ENCODE data around the gene ANKRD11.
A peak's percentile ranks its signal among the peaks of the same experiment; 100 is the strongest.

ANKRD11 gene

DNA sequence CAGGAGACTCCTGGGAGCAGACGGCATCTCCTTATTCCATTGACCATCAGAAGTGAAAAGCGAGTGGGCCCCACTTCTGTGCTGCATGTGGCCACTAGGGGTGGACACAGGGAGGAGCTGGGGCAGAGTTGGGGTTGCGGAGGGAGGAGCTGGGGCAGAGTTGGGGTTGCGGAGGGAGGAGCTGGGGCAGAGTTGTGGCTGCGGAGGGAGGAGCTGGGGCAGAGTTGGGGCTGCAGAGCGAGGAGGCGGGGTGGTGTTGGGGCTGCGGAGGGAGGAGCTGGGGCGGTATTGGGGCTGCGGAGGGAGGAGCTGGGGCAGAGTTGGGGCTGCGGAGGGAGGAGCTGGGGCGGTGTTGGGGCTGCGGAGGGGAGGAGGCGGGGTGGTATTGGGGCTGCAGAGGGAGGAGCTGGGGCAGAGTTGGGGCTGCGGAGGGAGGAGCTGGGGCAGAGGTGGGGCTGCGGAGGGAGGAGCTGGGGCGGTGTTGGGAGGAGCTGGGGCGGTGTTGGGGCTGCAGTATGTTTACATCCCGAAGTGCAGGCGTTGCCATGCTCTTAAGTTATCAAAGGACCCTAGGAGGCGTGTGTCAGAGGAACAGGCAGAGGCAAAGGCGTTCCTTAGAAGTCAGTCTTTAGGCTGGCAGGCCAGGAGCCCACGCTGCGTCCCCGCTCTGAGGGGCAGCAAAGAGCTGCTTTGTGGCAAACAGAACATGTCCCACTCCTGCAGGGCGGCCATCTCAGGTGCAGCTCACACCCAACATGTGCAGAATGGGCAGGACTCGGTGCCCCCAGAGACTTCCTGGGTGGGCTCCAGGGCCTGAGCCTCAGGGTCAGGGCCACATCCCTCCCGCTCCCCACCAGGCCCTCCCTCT is 196.9 kb downstream of the ANKRD11 start:
- DNase-seq: no peak

DNA sequence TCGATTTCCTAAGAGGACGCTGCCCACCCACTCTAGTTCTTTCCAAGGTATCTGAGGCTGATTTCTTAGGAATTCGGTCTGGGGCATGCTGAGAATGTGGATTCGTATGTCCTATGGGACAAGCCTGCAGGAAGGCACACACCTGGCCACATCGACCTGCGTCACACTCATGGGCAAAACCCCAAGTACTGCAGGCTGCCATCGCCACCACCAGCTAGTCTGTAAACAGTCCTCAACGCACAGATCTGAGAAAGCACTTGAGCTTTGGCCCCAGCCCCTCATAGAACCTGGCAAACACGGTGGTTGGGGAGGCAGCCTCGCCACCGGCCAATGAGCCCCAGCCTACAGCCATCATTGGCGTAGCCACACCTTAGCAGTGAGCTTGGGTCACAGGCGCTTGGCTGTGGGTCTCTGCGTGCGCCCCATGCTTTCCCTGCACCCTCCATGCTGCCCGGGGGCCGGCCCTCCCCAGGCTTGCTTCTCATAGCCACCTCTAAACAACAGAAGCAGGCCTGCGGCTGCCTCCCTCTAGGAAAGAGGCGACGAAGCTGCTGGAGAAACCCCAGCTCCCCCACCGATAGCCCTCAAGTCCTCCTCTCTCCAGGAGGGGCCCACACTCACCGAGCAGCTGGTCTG is 197.8 kb downstream of the ANKRD11 start:
- no peak for DNase-seq

DNA sequence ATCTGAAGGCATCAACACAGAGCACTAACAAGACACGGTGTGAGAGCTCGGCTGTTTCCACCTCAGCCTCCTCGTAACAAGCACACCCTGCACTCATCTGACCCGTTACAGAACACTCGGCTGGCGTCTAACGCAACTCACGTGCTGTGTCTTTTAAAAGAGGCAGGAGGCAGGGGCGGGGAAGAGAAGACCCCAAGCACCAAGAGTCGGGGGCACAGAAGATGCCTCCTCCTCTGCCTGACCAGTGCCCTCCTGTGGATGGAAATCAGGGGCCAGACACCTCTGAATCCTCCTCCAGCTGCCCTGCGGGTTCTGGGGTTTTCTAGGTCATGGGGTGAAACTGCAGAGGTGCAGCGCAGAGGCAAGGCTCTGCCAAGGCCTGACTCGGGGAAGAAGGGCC is 198.6 kb downstream of the ANKRD11 start:
- no peak for DNase-seq

DNA sequence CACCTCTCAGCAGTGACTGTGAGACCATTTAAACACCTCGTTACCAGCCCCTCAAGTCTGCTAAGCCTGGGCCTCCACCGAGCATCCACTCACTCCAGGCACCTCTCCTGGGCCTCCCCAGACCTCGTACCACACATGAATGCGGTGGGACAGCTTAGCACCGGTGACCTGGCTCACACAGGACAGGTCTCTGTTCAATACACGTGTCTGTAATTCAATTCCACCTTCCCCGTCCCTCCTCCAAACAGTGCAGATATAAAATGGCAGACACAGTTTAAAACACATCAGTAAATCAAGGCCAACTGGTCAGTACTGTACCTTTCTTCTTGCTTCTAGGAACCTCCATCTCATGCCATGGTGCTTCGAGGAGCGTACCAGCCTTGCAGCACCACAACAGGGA is 199.0 kb downstream of the ANKRD11 start:
- DNase-seq: no peak

DNA sequence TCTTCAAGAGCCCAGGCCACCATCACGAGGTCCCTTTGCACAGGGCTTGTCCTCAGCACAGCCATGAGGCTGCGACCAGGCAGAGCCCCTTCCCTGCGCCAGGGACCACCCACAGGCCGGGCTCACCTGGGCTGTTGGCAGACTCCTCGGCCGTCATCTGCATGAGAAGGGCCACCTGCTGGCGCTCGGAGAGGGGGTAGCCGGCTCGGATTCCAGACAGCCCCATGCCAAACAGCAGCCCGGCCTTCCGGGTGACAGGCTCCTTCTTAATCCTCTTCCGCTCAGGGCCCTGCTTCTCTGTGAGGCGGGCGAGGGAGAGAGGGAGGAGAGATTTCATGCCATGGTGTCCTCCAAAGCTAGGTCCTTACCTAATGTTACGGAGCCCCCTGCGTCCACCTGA is 199.5 kb downstream of the ANKRD11 start:
- DNase-seq: no peak

DNA sequence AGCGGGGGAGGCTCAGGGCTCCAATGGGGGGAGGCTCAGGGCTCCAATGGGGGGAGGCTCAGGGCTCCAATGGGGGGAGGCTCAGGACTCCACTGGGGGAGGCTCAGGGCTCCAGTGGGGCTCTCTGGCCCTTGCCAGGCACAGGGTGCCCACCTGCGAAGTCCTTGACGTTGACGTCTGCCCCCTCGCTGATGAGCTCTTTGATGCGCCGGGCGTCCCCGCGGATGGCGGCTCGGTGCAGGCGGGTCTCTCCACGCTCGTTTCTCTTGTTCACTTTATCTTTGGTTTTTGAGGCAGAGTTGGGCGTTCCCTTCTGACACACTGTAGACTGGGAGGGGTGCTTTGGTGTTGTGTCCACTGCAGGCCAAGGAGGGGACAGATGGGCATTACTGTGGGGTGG is 199.9 kb downstream of the ANKRD11 start:
- no peak for DNase-seq

DNA sequence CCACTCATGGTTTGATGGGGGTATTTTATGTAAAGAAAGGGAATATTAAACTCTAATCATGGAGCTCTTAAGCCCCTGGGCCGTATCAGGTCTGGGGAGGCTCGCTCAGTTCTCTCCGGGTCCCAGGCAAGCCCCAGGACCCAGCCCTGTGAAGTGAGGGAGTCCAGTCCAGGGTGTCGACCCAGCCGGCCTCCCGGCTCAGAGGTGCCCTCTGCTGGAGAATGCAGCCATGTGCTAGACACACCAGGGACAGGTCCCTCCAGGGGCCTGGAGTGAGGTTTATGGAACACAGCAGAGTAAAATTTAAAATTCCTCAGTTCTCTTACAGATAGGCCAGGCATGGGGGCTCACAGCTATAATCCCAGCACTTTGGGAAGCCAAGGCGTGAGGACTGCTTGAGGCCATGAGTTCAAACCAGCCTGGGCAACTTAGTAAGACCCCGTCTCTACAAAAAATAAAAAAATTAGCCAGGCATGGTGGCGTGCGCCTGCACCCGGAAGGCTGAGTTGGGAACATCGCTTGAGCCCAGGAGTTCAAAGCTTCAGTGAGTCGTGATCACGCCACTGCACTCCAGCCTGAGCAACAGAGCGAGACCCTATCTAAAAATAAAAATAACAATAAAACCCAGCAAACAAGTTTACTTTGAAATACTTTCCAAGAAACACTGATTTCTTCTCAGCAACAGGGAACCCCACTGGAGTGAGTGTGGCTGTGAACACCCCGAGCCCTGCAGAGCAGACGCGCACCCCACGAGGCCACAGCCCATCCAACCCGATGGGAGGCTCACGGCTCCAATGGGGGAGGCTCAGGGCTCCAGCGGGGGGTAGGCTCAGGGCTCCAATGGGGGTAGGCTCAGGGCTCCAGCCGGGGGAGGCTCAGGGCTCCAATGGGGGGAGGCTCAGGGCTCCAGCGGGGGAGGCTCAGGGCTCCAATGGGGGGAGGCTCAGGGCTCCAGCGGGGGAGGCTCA is 200.6 kb downstream of the ANKRD11 start:
- DNase-seq: peak; percentile 50

DNA sequence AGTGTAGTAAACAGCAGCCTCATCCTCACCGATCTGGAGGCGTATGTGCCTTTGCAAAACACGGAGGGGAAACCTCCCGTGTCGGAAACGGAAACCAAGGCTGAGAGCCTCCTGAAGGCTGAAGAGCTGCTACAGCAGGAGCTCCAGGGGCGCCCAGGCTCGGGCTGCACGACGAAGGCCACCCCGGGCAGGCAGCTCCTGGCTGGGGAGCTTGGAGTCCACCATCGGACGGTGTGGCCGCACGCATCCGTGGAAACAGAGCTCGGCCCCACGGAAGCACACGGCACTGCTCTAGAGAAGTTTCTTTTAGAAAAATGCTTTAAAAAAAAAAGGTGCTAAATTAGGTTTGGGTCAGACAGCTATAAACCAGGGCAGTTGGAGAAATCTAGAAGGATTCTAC is 201.4 kb downstream of the ANKRD11 start:
- DNase-seq: no peak

DNA sequence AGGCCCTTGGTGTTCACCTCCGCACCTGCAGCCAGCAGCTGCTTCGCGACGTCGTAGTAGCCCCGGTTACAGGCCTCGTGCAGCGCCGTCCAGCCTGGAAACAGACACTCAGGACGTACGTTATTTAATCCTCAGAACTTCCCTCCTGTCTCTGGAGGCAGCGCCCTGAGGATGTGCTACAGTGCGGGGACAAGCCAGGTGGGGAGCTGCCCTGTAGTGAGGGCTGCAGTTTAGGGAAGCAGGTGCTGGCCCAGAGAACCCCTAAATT is 201.8 kb downstream of the ANKRD11 start:
- DNase-seq: no peak

DNA sequence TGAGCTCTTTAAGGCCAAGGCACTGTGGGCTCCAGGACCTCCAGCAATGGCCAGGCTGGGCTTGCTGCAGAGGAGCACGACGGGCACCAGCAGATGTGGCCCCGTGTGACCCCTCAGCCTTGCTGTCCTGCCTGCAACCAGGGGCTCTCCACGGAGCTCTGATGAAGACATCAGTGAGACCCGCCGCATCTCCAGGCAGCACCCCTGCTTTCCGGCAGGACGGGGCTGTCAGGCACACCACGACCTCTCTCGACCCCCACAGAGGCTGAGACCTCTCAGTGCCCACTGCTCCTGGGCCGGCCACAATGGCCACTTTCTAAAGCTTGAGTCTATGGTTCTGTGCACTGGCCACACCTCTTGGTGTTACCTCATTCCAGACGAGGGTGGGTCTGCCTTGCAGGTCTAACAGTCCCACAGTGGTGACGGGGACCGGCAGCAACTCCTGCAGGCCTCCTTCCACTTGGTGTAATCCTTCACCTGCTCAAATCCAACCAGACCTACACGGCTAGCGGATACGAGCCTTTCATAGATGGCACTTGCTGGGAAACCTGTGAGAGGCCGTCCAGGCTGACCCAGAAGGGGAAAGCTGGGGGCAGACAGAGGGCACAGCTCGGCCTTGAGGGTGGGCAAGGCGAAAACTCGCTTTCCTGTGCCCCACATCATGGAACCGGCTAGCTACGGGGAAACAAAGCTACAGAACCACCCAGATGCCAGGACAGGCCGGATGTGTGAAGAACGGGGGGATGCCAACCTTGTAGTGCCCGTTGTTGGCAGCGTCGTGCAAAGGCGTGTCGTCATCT is 202.4 kb downstream of the ANKRD11 start:
- no peak for DNase-seq

DNA sequence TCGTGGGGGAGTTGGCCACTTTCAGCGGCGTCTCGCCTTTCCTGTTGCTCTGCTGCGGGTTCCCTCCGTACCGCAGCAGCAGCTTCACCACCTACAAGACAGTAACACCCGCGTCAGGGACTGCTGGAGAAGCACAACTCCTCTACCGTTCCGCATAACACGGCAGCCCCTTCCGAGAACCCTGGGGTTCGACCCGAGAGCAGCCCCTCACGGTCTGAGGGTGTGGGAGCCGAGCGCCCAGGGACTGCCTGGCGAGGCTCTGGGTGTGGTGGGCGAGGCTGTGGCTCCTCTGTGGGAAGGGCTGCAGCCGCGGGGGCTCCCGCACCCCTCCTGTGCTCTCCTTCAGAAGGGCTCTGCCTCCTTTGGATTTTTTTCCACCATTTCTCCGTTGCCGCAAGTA is 204.3 kb downstream of the ANKRD11 start:
- DNase-seq: no peak

DNA sequence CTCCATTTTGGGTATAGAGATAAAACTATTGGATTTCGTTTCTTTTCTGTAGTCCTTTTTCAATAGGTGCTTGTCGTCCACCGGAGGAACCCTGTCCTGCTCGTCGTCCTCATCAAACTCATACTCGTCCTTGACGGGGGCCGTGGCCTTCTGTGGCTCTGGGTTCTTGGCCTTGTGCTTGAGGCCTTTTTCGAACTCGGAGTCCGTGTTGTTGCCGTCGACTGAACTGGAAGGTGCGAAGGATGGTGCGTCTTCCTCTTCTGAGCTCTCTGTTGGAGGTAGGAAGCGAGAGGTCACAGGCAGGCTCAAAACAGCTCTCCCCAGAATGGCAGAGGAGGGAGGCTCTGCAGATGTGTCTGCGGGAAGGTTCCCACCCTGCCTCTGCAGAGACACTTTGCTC is 205.0 kb downstream of the ANKRD11 start:
- no peak for DNase-seq

DNA sequence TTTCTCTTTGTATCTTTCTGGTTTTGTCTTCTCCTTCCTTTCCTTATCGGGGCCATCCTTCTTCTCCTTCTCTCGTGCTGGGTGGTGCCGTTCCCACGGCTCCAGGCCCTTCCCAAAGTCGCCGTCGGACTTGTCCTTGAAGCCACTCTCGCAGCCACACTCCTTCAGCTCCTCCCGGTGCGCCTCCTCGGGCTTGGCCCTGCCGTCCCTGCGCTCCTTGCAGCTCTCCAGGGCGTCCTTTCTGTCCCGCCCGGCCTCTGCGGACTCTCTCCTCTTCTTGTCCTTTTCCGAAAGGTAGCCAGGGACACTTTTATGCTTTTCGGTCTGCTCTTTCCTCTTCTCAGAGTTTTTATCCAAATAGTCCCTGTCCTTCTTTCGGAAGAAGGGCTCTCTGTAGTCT is 206.9 kb downstream of the ANKRD11 start:
- no peak for DNase-seq

DNA sequence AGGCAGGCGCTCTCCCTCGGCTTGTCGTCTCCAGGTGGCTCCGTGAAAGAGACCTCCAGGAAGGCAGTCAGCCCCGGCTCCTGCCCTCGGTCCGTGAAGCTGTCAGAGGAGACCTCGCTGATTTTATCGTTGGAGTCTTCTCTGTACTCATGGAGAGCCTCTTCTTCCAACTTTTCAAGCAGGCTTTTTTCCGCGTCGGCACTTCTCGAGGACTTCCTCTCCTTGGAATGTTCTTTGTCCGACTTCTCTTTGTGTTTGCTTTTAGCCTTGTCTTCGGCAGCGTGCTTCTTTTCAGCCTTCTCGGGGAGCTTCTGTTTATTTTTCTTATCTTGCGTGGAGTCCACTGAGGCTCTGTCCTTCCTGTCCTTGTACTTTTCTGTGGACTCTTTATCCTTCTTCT is 207.8 kb downstream of the ANKRD11 start:
- DNase-seq: no peak

DNA sequence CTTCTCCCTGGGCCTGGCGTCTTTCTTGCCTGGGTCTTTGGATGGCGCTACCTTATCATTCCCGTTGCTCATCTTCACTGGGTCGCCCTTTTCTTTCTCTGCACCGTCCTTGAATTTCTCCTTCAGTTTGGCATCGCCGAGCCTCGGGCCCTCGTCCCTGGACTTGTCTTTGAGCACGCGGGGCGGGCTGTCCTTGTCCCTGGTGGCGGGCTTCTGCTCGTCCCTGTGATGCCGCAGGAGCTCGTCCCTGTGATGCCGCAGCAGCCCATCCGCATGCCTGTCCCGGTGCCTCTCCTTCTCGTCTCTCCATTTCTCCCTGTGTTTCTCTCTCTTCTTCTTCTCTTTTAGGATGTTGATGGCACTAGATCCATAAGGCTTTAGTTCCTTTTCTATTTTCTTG is 208.5 kb downstream of the ANKRD11 start:
- no peak for DNase-seq

DNA sequence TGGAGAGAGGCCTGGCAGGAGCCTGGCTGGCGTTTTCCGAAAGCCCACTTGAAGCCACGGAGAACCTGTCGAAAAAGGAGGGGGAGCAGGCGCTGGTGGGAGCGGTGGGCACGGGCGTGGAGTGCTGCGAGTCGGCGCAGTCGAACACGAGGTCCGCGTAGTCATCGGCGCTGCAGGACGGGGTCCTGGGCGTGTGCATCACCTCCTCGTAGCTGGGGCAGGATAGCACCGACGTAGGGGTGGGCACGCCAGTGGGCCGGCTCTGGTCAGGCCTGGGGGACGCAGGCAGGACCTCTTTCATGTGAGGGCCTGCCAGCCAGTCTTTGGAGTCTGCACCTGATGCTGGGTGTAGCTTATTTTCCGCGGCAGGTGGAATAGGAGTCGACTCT is 209.2 kb downstream of the ANKRD11 start:
- no peak for DNase-seq

DNA sequence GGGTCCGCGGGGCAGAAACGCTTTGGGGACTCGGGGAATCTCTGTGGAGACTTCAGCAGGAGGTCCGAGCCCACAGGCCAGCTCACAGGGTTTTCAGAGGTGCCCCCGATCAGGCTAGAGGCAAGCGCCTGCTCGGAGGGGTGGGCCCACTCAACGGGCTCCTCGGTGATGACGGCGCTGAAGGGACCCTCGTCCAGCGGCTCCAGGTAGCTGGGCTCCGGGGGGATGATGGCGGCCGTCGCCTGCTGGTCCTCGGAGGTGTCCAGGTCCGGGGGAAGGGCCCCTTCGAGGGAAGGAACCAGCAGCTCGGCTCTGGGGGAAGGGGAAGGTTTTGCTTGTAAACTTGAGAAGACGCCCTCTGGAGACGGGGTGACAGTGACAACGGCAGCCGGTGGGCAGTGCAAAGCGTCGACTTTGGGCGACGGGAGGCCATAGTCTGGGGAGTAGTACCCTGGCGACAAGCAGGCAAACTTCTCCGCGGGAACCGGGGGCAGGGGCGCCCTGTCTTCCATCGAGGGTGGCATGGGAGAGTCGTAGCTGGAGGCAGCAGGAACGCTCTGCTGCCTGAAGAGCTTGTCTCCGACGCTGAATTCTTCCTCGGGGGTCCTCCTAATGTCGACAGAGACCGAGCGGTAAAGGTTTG is 209.7 kb downstream of the ANKRD11 start:
- DNase-seq: no peak

DNA sequence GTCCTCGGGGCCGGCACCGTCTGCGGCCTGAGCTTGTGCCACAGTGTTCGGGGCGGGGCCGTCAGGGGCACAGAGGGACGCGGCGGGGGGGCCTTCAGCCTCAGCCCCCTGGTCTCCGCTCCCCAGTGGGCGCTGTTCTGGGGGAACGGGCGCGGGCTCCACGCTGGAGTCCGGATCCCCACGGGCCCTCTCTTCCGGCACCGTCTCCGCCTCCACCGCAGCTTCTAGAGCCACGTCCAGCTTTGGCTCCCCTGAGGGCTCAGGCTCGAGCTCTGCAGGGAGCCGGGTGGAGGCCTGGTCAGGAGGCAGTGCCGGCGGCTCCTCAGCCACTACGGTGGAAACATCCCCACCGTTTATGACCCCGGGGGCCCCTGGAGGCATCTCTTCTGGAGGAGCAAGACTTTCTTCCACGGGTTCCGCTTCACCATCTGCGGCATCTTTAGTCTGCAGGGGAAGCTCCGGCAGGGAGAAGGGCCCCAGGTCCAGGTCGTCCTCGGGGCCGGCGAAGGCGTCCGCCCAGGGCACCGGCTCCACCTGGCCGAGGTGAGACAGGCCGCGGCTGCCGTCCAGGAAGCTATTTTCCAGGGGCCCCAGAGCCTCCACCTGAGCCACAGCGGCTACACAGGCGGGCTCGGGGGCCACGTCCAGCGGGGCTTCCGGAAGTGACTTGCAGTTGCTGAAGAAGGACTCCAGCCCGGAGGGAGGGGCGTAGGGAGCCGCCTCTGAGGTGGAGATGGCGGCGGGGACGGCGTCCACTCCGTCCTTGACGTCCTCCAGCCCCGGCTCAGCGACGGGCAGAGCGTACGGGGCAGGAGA is 210.5 kb downstream of the ANKRD11 start:
- DNase-seq: no peak

DNA sequence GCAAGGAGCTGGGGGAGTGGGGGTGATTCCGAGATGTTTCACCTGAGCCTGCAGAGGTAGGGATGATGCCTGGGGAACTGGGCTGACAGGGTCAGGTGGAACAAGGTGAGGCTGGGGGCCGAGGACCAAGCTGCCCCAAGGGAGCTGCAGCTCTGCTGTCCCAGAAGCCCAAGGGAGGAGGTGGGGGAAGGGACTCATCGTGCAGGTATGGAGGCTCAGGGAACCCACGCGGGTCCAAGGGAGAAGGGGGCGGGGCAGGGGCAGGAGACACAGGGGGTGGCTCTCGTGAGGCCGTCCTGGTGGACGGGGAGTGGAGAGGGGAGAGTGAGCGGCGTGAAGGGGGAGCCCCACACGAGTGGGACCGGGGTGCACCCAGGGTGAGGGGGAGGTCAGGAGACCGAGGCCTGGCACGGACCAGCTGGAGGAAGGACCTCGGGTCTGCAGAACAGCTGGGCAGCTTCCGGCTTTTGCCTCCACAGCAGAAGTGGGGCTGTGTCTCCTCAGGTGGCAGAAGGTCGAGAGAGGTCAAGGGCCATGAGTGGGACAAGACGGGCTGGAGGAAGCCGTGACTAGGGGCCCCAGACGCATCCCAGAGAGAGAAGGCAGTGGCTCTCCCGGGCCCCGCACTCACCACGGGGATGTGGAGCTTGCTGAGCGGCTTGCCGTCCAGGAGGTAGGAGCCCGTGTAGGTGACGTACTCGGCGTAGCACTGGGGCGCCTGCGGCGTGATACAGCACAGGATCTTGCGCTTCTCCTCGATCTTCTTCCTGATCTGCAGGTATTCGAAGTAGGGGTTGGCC is 211.7 kb downstream of the ANKRD11 start:
- no peak for DNase-seq

DNA sequence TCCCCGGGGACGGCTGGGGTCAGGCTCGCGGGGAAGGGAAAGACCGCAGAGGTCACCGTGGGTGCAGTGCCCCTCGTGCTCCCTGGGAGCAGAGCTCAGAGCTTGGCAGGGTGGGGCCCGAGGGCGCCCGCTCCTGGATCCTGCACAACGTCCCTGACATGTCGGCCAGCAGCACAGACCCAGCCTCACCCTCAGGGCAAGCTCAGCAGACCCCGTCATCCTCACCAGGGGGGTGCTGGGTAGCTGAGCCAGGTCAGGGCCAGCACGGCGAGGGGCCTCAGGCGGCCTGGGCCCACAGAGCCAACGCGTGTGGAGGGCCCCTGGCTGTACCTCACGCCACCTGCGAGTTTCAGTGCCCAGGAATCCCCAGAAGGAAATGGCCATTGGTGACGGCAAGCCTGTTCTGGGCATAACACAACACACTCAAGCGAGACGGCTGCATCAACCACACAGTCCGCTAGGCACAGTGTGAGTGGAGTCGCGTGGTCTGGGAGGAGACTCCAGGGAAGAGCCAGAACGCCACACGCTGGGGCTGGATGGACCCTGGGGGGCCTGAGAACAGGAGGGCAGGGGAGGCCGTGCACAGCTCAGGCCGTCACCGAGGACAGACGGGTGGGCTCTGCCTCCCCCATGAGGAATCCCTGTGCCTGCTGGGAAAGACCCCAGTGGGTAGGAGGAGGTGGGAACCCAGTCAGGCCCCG is 212.6 kb downstream of the ANKRD11 start:
- no peak for DNase-seq
